AG04450 (cell line): ENCODE results near the gene PC. TPM values are rescaled to one million over a fixed set of nuclear protein-coding genes. Genes with fewer than 3 reads are reported as not detected.

ENCODE experiments used
- CTCF ChIA-PET: fragments of 300-600, 350-600 bp; formaldehyde crosslinking; extraction: SDS; loops from one replicate; lab custom pipeline; 2022; ENCODE audit warnings: antibody characterized with exemption, inconsistent platforms; lab: Charles Lee
- POLR2A ChIA-PET: fragments of 350-600 bp; formaldehyde crosslinking; extraction: SDS; loops from one replicate; lab custom pipeline; 2021; ENCODE audit warnings: antibody characterized with exemption, inconsistent platforms; lab: Yijun Ruan, JAX
- DNase-seq: peaks from one replicate; pipeline ENCODE4 v3.0.0-alpha.2; 2011; ENCODE audit warnings: low read depth, low spot score
- H3K27ac ChIP-seq: one replicate; pipeline ENCODE4 v1.5.1; 2012; ENCODE audit warnings: low read depth, low read length, control low read depth
- H3K27me3 ChIP-seq: one replicate; pipeline ENCODE4 v1.6.0; 2012; ENCODE audit warnings: low read length; ENCODE audit not compliant: control insufficient read depth, insufficient read depth
- H3K4me3 ChIP-seq: 2 replicates; pipeline ENCODE4 v1.5.1; 2011; ENCODE audit warnings: mild to moderate bottlenecking, low read depth, low read length, control low read depth
- H3K9me3 ChIP-seq: 2 replicates; pipeline ENCODE4 v1.5.1; 2012; ENCODE audit warnings: low read length; ENCODE audit not compliant: control insufficient read depth, insufficient read depth
- polyA plus RNA-seq: library from polyadenylated mRNA; depleted of rRNA; stranded (reverse); fragments of >200 nt; gene quantifications from 2 replicates; pipeline ENCODE4 v1.2.3, GENCODE V29; 2011
- TF ChIP-seq, protein P1 (sequence below): IDR thresholded peaks from 2 replicates; pipeline ENCODE4 v1.5.1; 2011; ENCODE audit warnings: low read depth, low read length, control low read depth, inconsistent platforms

Gene PC
- polyA plus RNA-seq, 1 experiment, result 12.1 TPM

DNA sequence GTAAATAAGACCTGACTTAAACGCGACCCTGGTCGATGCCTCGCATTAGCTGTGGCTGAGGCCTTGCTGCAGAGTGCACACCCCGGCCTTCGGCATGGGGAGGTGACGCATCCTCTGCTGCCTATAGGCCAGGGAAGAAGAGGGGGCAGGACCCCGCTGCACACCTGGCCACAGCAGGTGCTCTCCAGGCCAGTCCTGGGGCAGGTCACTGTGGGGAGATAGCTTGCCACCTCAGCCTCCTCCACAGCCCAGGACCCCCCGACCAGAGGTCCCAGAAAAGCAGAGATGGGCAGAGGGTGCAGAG is 88.7 kb downstream of the PC start:
- no peak for DNase-seq
- Histone ChIP-seq H3K27me3 (no peaks in the 10 kb centered on the region), H3K4me3 (no peak overlapping the region), H3K9me3 (no peaks in the 10 kb centered on the region; the same call in 1 of the 2 replicates), H3K27ac (no peak overlapping the region)
- ChIA-PET CTCF (no interaction called here), POLR2A (no interaction called here)
- TF ChIP-seq, protein P1, sequence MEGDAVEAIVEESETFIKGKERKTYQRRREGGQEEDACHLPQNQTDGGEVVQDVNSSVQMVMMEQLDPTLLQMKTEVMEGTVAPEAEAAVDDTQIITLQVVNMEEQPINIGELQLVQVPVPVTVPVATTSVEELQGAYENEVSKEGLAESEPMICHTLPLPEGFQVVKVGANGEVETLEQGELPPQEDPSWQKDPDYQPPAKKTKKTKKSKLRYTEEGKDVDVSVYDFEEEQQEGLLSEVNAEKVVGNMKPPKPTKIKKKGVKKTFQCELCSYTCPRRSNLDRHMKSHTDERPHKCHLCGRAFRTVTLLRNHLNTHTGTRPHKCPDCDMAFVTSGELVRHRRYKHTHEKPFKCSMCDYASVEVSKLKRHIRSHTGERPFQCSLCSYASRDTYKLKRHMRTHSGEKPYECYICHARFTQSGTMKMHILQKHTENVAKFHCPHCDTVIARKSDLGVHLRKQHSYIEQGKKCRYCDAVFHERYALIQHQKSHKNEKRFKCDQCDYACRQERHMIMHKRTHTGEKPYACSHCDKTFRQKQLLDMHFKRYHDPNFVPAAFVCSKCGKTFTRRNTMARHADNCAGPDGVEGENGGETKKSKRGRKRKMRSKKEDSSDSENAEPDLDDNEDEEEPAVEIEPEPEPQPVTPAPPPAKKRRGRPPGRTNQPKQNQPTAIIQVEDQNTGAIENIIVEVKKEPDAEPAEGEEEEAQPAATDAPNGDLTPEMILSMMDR, result no peak

DNA sequence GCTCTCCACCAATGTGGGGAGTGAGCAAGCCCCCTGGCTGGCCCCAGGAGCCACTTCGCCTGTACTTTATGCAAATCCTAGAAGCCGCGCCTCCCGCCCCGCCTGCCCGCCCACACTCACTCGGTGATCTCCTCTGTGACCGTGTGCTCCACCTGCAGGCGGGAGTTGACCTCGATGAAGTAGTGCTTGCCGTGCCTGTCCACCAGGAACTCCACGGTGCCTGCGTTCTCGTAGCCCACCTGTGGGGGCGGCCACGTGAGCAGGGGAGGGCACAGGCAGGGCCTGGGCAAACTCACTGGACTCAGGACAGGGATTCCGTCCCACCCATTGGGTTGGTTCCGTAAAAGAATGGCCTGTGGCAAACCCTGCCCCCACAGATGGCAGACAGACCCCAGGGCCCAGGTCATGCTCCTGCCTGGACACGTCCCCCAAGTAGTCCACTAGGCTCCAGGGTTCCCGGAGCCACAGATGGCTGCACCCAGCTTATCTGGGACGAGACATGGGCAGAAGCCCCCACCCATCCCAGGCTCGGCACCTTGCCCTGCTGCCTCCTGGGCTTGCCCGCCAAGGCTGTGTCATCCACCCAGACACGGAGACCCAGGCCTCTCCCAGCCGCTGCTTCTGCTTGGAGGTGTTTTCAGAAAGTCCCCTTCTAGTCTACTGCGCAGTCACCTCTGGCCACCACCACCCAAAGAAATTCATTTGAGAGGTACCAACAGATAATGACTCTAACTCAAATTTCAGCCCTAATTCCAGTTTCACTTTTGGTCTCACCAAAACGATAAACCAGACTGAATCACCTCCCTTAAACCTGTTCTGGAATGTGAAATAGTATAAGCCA is 89.2 kb downstream of the PC start:
- no peaks in the 10 kb centered on the region for H3K27me3 ChIP-seq
- POLR2A ChIA-PET, result no interaction called here
- no peak overlapping the region for H3K4me3 ChIP-seq
- no peak for DNase-seq
- CTCF ChIA-PET, result no interaction called here
- H3K9me3 ChIP-seq, result no peaks in the 10 kb centered on the region; the same call in 1 of the 2 replicates
- no peak overlapping the region for H3K27ac ChIP-seq
- TF ChIP-seq, protein P1, result no peak

DNA sequence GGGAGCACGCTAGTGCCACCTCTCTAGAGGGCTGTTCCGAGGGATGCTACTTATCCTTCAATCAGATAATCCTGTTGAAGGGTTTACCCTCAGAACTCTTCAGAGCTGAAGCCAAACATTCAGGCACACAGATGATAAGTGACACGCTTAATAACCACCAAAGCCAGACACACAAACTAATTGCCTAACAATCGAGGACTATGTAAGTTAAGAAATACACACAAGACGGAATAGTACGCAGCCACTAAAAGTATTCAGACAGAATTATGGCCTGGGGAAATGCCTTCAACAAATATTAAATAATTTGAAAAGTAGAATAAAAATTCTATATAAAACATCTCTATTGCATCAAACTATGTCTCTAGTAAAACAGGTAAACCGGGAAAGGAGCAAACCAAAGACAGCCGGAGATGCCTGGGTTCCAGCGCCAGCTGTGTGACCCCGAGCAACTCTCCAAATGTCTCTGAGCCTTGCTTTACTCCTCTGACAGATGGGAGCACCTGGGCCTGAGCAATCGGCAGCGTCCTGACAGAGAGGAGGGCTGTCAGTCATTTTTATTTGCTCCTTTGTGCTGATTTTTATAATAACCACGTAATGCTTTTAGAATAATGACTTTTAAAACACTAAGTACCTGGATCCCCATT is 90.0 kb downstream of the PC start:
- Histone ChIP-seq H3K4me3 (no peak overlapping the region), H3K9me3 (no peaks in the 10 kb centered on the region; the same call in 1 of the 2 replicates), H3K27me3 (no peaks in the 10 kb centered on the region), H3K27ac (no peak overlapping the region)
- DNase-seq, result no peak
- POLR2A ChIA-PET, result no interaction called here
- CTCF ChIA-PET, result no interaction called here
- TF ChIP-seq, protein P1, result no peak

DNA sequence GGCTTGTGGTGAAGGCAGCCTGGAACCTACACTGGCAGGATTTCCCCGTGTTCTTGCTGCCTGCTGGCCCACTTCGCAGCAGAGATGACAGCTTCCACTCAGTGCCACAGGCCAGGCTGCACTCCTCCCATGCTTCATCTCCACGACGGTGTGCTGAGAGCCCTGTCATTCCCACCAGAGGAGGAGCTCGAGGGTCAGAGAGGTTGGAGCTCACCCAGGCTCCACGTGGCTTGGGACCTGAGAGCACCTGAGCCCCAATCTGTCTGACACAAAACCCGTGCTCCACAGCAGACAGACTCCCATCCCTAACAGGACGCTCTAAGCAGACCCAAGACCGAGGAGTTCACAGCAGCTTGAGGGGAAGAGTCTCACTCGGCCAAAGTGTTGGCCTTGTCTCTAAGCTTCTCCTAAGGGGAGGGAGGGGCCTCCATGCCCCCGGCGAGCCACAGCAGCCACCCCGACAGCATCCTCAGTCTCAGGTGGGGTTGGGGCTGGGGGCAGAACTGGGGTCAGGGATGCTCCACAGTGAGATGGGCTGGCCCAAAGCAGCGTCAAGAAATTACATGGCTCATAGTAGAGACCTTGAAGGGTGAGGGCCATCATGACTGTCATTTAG is 90.7 kb downstream of the PC start:
- no peaks in the 10 kb centered on the region for H3K27me3 ChIP-seq
- DNase-seq, result no peak
- ChIA-PET CTCF (no interaction called here), POLR2A (no interaction called here)
- H3K4me3 ChIP-seq, result no peak overlapping the region
- TF ChIP-seq, protein P1, result no peak
- no peak overlapping the region for H3K27ac ChIP-seq
- H3K9me3 ChIP-seq, result no peaks in the 10 kb centered on the region; the same call in 1 of the 2 replicates
